T47D (cell line): ENCODE results near the gene TNS3.

Source experiments
- DNase-seq, 2 experiments: peaks; one replicate each; pipeline versions ENCODE4 v3.0.0 to v3.0.0-alpha.2; 2011 to 2012; ENCODE audit warnings: low read depth in 1 of 2, low spot score in 1 of 2
- JUND ChIP-seq: IDR thresholded peaks from 2 replicates; pipeline ENCODE4 v1.6.1; 2012; ENCODE audit warnings: low read depth
- in situ Hi-C: cut with HindIII; loops from 2 replicates; pipeline ENCODE4 v1.10.0; 2016; ENCODE audit warnings: low sequenced_read_pairs, low pct_unique_long_range_greater_than_20kb

Gene TNS3

DNA sequence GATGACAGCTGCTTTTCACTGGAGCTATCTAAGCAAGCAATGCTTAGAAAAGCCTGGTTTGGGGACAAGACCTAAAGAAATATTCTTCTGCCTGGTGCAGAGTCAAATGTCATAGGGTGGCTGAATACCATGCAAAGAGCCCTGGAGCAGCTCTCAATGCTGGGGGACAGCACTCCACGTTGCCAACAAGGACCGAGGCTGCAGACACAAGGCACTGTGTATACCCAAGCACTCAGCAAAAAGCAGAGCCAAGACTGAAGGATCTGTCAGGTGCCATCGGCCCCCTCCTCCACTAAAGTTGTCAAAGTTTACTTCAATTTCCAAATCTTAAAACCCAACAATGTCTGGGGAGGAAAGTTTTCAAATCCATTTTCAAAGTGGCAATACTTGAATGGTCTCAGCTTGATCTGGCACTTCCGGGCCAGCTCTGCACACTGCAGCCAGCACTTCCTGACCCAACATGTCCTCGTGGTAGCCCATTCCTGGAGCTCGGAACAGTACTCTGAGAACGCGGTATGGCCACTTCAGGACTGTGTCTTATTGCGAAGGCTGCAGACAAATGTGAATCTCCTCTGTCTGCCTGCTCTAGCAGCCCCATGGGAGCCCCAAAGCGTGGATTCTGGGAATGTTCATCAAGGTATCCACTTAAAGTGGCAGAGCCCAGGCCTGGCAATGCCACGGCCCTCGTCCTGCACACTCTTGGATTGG lies 191.8 kb downstream of the TNS3 start:
- in situ Hi-C loops = no loop called here
- no peak for DNase-seq
- TF ChIP-seq JUND = no peak

- in situ Hi-C loops = no loop called here
- TF ChIP-seq JUND = no peak
- DNase-seq = no peak
Measured at GRCh38 chr7:47389171-47389922, 192.6 kb downstream of the TNS3 start.

DNA sequence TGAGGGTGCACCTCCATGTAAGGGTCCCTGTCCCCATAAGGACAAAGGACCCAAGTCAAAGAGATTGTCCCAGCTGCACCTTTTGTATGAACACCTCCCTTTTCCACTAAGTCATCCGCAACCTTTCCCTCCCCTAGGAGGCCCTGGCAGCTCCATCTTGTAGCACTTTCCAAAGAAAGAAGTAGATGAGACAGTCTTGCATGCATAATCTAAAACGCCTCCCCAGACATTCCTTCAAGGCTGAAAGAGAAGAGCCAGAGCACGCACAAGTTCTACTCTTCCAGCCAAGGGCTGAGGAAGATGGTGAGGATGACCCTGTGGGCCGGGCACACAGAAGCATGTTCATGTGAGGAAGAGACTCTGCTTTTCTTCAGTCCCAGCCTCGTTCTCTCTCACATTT lies 194.4 kb downstream of the TNS3 start:
- DNase-seq = no peak
- in situ Hi-C loops = no loop called here
- TF ChIP-seq JUND = no peak

GRCh38 chr7:47386273-47386835 lies 195.6 kb downstream of the TNS3 start:
- no peak for DNase-seq
- in situ Hi-C loops = no loop called here

GRCh38 chr7:47385536-47386125 lies 196.3 kb downstream of the TNS3 start:
- no peak for TF ChIP-seq JUND
- in situ Hi-C loops = no loop called here
- DNase-seq = no peak

More at GRCh38 chr7:47386273-47386835, 195.6 kb downstream of the TNS3 start:
- no peak for TF ChIP-seq JUND

DNA sequence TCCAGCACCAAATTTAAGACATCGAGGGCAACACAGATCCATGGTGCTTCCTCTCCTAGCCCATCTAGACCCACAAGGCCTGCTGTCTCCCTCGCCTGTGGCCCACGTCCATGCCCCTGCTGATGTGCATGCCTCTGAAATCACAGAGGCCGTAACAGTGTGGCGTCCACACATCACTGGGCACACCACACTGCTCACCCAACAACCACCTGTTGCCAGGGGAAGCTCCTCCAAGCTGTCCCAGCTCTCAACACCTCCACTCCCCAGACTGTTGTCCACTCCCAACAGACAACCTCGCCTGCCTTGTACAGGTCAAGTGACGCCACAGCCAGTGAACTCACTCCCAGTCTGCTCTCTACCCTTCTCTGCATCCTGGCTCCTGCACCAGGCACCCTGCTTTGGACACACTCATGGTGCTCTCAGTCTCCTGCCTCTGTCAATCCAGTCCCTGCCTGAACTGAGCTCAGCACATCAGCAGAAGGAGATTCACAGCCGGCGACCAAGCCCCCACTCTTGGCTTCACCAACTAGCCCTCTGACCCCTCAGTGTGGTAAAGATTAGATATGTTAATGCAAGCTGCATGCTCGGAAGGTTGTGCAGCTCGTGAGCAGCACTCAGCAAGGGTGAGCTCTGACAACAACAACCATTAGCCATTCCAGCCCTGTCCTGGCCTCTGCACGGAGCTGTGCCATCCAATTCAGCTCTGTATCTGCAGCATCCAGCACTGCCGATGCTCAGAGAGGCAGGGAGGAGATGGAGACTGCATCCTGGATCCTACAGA lies 197.0 kb downstream of the TNS3 start:
- in situ Hi-C loops = no loop called here
- TF ChIP-seq JUND = no peak
- no peak for DNase-seq

DNA sequence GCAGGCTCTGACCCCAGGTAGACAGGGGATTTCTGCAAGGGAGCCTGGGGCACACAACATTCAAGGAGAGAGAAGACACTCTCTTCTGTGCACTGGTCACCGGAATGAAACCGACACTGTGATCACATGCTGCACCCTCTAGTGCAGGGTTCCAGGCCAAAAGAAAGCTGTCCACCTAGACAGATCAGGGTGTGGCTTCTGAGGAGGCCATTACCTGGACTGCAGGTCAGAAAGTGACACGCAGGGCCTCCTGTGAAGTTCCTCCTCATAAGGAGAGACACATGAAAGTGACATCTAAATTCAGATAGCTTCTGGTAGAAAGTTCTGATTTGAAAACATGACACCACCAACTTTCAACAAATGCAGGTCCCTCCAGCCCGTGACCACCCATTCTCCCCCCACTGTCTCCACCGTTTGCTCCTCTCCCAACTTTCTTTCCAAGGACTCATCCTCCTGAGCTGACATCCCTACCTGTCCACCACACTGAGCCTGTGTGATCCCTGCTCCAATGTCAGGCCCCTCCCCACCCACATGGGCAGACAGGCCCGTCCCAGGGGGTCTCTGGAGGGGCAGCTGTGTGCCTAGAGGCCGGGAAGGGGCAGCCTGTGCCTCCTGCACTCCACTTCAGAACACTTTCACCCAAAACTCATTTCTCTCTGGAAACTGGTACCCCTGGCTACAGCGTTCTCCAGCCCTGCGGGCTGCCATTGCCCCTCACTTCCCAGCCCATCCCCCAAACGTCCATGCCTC lies 198.0 kb downstream of the TNS3 start:
- no peak for TF ChIP-seq JUND

GRCh38 chr7:47383072-47383471 lies 198.8 kb downstream of the TNS3 start:
- TF ChIP-seq JUND = no peak
- DNase-seq = no peak
- in situ Hi-C loops = no loop called here

More for the DNA sequence above, 198.0 kb downstream of the TNS3 start:
- in situ Hi-C loops = no loop called here
- DNase-seq = no peak

DNA sequence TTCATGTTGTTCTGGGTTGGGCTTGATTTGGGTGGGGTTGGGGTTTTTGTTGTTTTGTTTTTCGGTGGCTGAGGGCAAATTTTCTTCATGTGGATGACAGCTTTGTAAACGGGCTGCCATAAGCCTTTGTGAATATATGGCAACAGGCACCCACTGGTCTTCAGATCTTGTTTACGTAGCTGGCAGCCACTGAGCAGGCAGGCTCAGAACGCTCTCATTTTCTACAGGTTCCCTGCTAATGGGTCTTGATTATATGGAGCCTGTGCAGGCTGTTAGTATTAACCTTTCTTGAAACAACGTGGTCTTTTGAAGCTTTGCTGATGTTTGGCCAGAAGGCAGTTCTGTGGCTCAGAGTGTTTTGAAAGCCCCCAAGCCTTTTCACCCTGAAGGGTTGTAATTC lies 199.7 kb downstream of the TNS3 start:
- TF ChIP-seq JUND = no peak
- in situ Hi-C loops = no loop called here

DNA sequence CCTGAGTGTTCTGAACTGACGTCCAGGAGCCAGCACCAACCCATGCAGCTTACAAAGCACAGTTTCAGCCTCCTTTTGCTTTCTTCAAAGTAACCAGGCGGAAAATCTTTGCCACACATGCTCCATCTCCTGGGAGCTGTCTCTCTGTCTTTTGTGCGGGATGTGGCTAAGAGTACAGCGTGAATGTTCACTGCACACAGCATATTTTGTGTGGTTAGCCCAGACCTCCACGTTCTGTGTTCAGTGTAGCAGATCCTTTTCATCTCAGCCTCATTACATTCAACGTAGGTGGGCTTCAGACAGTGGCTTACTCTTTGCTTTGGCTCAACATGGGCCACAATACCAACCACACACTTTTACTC lies 200.8 kb downstream of the TNS3 start:
- in situ Hi-C loops = no loop called here
- no peak for DNase-seq
- TF ChIP-seq JUND = no peak

More for the DNA sequence above, 199.7 kb downstream of the TNS3 start:
- no peak for DNase-seq

DNA sequence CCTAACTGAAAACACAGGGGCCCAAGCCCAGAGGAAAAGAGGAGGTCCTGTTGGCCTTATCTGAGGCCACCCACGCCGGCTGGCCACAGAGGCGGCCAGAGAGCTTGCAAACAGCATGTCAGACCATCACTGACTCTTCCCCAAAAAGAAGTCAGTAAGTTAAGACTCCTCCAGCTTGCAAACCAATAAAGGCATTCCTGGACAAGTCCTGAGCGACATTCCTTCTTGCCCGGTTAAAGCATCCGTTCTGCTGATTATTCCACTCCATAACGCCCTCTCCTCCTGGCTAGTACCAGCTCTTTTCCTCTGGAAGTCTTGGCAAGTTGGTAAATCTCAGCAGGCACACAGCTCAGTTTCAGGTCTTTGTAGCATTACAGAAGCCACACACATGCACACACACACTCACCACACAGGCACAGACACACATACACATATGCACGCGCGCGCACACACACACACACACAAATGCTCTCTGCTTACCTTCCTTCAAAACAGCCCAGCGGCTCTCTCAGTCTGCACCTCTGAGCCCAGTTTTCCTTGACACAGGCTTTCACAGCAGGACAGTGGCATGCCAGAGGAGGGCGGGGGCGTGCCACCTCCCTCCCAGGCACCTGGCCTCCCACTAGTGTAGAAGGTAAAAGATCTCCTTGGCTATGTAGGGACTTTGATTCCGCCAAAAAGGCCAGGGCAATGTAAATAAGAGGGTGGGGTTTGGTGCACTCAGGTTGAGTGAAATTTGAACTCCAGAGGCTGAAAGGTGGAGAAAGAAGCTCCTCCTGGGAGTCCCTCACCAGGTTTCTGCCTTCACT lies 201.4 kb downstream of the TNS3 start:
- no peak for TF ChIP-seq JUND
- no peak for DNase-seq
- in situ Hi-C loops = no loop called here
